Activated naive CD4-positive, alpha-beta T cell treated with anti-CD3 and anti-CD28 coated beads, Interleukin-2, amount 10 ng/mL, durations not matched to agents 5 hours and 36 hours (primary cell): ENCODE data around the gene KLHL41. TPM values are rescaled to one million over a fixed set of nuclear protein-coding genes. Genes with fewer than 3 reads are reported as not detected.

ENCODE experiments used
- total RNA-seq, 2 experiments: library from RNA; stranded (reverse); gene quantifications; one replicate each; pipeline ENCODE4 v1.2.3, GENCODE V29; 2021

The KLHL41 gene
- total RNA-seq, result not detected

GRCh38 chr2:169509298-169509885 is at the start of gene KLHL41:
KLHL41 (plus strand) TSS chr2:169509702; CDS start chr2:169509779, 77 bp downstream.

GRCh38 chr2:169479257-169480078 is 30.0 kb upstream of the KLHL41 start, which contains the start of gene BBS5:
BBS5 (plus strand) TSS chr2:169479494; CDS start chr2:169479554, 60 bp downstream.

GRCh38 chr2:169573160-169573973 is 63.9 kb downstream of the KLHL41 start, which contains the start of gene FASTKD1:
FASTKD1 (minus strand) TSS chr2:169573865; CDS start chr2:169572029, 1,836 bp downstream.

Other genes with a start within 250 kb of the KLHL41 start
- gene LRP2, start 147.2 kb upstream of the KLHL41 start, total RNA-seq, result under 1 TPM in 1 of 2 experiments, not detected in 1; 0.02 TPM
- gene BBS5, start 30.2 kb upstream of the KLHL41 start, total RNA-seq, result 1 to 10 TPM; 1.1 to 1.4 TPM
- 10 to 100 TPM; 35.4 to 37.9 TPM for gene FASTKD1, start 64.2 kb downstream of the KLHL41 start, total RNA-seq
- gene PPIG, start 74.6 kb downstream of the KLHL41 start, total RNA-seq, result 10 to 100 TPM; 55.9 to 59.0 TPM
- not detected for gene CFAP210, start 184.7 kb downstream of the KLHL41 start, total RNA-seq
- gene PHOSPHO2, start 184.8 kb downstream of the KLHL41 start, total RNA-seq, result 1 to 10 TPM; 2.5 to 3.5 TPM
- 1 to 10 TPM; 2.6 to 2.9 TPM for gene KLHL23, start 224.1 kb downstream of the KLHL41 start, total RNA-seq